ENCODE measurements around the gene ATXN1. TPM values are rescaled to one million over a fixed set of nuclear protein-coding genes. Genes with fewer than 3 reads are reported as not detected.

The ATXN1 gene
- total RNA-seq, 1 experiment from 2014 or later: 25.6 TPM

DNA sequence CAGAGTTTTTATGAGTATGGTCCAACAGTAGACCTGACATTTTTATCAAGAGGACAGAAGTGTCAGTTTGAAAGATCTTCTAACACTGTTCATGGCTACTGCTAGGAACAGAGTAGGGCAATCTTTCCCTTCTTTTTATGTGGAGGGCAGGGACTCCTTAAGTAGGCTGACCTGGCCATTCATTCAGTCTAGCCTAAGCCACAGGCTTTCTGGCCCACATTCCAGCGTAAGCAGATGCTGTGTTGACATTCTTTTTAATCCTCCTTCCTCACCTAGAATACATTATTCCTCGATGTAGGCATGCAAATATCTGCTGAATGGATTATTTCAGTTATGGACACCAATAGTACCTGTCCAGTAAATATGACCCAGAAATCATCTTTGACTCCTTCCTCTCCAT is 188.3 kb downstream of the ATXN1 start:
- Histone ChIP-seq H3K36me3 (ENCODE audit: insufficient read depth, low read length, poor library complexity, severe bottlenecking) (no peaks in the 10 kb centered on the region), H3K4me3 (ENCODE audit: low read depth, low read length, poor library complexity, severe bottlenecking) (no peak overlapping the region), H3K9me3 (ENCODE audit: low read depth, low read length, poor library complexity, severe bottlenecking) (no peaks in the 10 kb centered on the region), H3K27me3 (replicated peaks; ENCODE audit: insufficient read depth, low read depth, low read length, poor library complexity) (no peaks in the 10 kb centered on the region), H3K27ac (ENCODE audit: low read depth, low read length, poor library complexity, severe bottlenecking) (no peak overlapping the region), H3K4me1 (ENCODE audit: insufficient read depth, low read length, poor library complexity, severe bottlenecking) (no peaks in the 10 kb centered on the region)
- intact Hi-C loops (cut with micrococcal nuclease; ENCODE audit: unreplicated experiment): no loop called here
- no TSS peak for BruUV-seq (replicated peaks)
- no peak for DNase-seq (ENCODE audit: low spot score)
- TF ChIP-seq, protein P1, sequence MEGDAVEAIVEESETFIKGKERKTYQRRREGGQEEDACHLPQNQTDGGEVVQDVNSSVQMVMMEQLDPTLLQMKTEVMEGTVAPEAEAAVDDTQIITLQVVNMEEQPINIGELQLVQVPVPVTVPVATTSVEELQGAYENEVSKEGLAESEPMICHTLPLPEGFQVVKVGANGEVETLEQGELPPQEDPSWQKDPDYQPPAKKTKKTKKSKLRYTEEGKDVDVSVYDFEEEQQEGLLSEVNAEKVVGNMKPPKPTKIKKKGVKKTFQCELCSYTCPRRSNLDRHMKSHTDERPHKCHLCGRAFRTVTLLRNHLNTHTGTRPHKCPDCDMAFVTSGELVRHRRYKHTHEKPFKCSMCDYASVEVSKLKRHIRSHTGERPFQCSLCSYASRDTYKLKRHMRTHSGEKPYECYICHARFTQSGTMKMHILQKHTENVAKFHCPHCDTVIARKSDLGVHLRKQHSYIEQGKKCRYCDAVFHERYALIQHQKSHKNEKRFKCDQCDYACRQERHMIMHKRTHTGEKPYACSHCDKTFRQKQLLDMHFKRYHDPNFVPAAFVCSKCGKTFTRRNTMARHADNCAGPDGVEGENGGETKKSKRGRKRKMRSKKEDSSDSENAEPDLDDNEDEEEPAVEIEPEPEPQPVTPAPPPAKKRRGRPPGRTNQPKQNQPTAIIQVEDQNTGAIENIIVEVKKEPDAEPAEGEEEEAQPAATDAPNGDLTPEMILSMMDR (conservative IDR thresholded peaks at IDR 0.05; ENCODE audit: low read depth, low read length): no peak
- TF ChIP-seq EZH2 (IDR thresholded peaks at IDR 0.05; ENCODE audit: borderline replicate concordance, low read depth, low read length, poor library complexity, severe bottlenecking): no peak
- ChIA-PET POLR2A (ENCODE audit: low non-redundant PET) (no interaction called here), CTCF (no interaction called here)

DNA sequence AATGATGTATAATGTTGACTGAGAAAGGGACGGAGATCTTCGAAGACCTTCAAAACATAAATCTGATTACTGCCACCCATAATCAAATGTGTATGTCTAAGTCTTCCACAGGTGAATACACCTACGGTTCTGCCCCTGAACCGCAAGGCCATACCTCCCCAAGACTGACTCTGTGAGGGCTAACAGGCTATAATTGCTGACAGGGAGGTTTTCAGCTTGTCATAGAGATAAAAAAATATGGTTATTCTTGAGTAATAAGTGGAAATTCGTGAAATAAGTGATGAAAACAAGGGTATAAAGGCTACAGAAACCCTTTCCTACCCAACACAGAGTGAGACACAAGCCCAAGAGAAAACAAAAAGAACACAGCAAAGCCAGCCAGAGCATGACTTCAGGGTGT is 188.9 kb downstream of the ATXN1 start:
- no TSS peak for BruUV-seq (replicated peaks)
- no peaks in the 10 kb centered on the region for H3K36me3 ChIP-seq (ENCODE audit: insufficient read depth, low read length, poor library complexity, severe bottlenecking)
- intact Hi-C loops (cut with micrococcal nuclease; ENCODE audit: unreplicated experiment): no loop called here
- ChIA-PET CTCF (no interaction called here), POLR2A (ENCODE audit: low non-redundant PET) (no interaction called here)
- H3K4me1 ChIP-seq (ENCODE audit: insufficient read depth, low read length, poor library complexity, severe bottlenecking): no peaks in the 10 kb centered on the region
- no peak overlapping the region for H3K4me3 ChIP-seq (ENCODE audit: low read depth, low read length, poor library complexity, severe bottlenecking)
- TF ChIP-seq, protein P1 (conservative IDR thresholded peaks at IDR 0.05; ENCODE audit: low read depth, low read length): no peak
- no peak for TF ChIP-seq EZH2 (IDR thresholded peaks at IDR 0.05; ENCODE audit: borderline replicate concordance, low read depth, low read length, poor library complexity, severe bottlenecking)
- no peaks in the 10 kb centered on the region for H3K9me3 ChIP-seq (ENCODE audit: low read depth, low read length, poor library complexity, severe bottlenecking)
- no peak overlapping the region for H3K27ac ChIP-seq (ENCODE audit: low read depth, low read length, poor library complexity, severe bottlenecking)
- no peak for DNase-seq (ENCODE audit: low spot score)
- H3K27me3 ChIP-seq (replicated peaks; ENCODE audit: insufficient read depth, low read depth, low read length, poor library complexity): no peaks in the 10 kb centered on the region

DNA sequence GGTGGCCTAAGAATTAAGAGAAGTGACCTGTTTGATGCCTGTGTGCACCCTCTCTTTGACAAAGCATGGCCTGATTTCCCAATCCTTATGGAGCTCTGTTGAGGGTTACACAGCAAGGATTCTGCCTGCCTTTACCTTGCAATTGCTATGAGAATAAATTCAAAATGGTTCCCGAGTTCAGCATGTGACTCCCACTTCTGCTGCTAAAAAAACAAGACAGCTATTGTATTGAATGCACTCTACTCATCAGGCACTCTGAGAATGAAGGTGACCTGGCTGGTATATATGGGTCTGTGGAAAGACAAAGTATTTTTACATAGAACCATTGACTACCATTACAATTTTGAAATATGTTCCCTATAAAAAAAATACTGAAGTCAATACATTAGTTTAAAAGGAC is 190.3 kb downstream of the ATXN1 start:
- CTCF ChIA-PET: no interaction called here

More for the DNA sequence above, 190.3 kb downstream of the ATXN1 start:
- TF ChIP-seq EZH2 (IDR thresholded peaks at IDR 0.05; ENCODE audit: borderline replicate concordance, low read depth, low read length, poor library complexity, severe bottlenecking): no peak
- TF ChIP-seq, protein P1 (conservative IDR thresholded peaks at IDR 0.05; ENCODE audit: low read depth, low read length): no peak
- Histone ChIP-seq H3K4me3 (ENCODE audit: low read depth, low read length, poor library complexity, severe bottlenecking) (no peak overlapping the region), H3K27me3 (replicated peaks; ENCODE audit: insufficient read depth, low read depth, low read length, poor library complexity) (no peaks in the 10 kb centered on the region), H3K4me1 (ENCODE audit: insufficient read depth, low read length, poor library complexity, severe bottlenecking) (no peaks in the 10 kb centered on the region), H3K27ac (ENCODE audit: low read depth, low read length, poor library complexity, severe bottlenecking) (no peak overlapping the region), H3K9me3 (ENCODE audit: low read depth, low read length, poor library complexity, severe bottlenecking) (no peaks in the 10 kb centered on the region), H3K36me3 (ENCODE audit: insufficient read depth, low read length, poor library complexity, severe bottlenecking) (no peaks in the 10 kb centered on the region)
- no peak for DNase-seq (ENCODE audit: low spot score)
- intact Hi-C loops (cut with micrococcal nuclease; ENCODE audit: unreplicated experiment): no loop called here
- POLR2A ChIA-PET (ENCODE audit: low non-redundant PET): no interaction called here
- BruUV-seq (replicated peaks): no TSS peak
